HEK293 (cell line): ENCODE results near the gene OR2G2.

Source experiments
- CTCF ChIA-PET: fragments of 350-600 bp; formaldehyde crosslinking; extraction: SDS; loops from one replicate; lab custom pipeline; 2021; ENCODE audit warnings: antibody characterized with exemption; lab: Yijun Ruan, JAX
- POLR2A ChIA-PET: fragments of 300-600 bp; formaldehyde crosslinking; extraction: SDS; loops from one replicate; lab custom pipeline; 2020; ENCODE audit warnings: antibody characterized with exemption, inconsistent platforms; lab: Yijun Ruan, JAX
- H3K27ac ChIP-seq: fragments of 200-500 bp; sonication (Bioruptor generic); 2 replicates; pipeline ENCODE4 v1.5.1; 2014; ENCODE audit warnings: low read depth, low read length, control low read depth, inconsistent platforms; ENCODE audit errors: extremely low read depth
- H3K36me3 ChIP-seq, 2 experiments: fragments of 200-500 bp in 1 of 2; sonication (Bioruptor generic) in 1 of 2; 1 replicate in 1 of 2; 2 replicates in 1 of 2; pipeline ENCODE4 v1.5.1; 2014 to 2017; ENCODE audit warnings: inconsistent platforms in 2 of 2, low read length in 2 of 2; ENCODE audit not compliant: control insufficient read depth in 2 of 2, insufficient read depth in 1 of 2
- H3K4me1 ChIP-seq: fragments of 200-500 bp; sonication (Bioruptor generic); 2 replicates; pipeline ENCODE4 v1.5.1; 2014; ENCODE audit warnings: mild to moderate bottlenecking, low read length, inconsistent platforms; ENCODE audit not compliant: control insufficient read depth, insufficient read depth
- H3K4me3 ChIP-seq: 2 replicates; pipeline ENCODE4 v1.5.1; 2011; ENCODE audit warnings: low read depth, mild to moderate bottlenecking, control low read depth, low read length, moderate library complexity
- H3K9me3 ChIP-seq: fragments of 200-500 bp; sonication (Bioruptor generic); 2 replicates; pipeline ENCODE4 v1.5.1; 2014; ENCODE audit warnings: low read depth, low read length, inconsistent platforms; ENCODE audit not compliant: control insufficient read depth, insufficient read depth
- GLIS2 ChIP-seq: fragments of 450-650 bp; formaldehyde crosslinking; IDR thresholded peaks from 2 replicates; pipeline ENCODE4 v1.5.1; 2016; ENCODE audit warnings: missing biosample characterization, missing genetic modification characterization
- KLF10 ChIP-seq: fragments of 450-650 bp; IDR thresholded peaks from 2 replicates; pipeline ENCODE4 v1.5.1; 2018; ENCODE audit warnings: missing biosample characterization, mild to moderate bottlenecking, missing genetic modification characterization
- KLF16 ChIP-seq: fragments of 450-650 bp; formaldehyde crosslinking; IDR thresholded peaks from 2 replicates; pipeline ENCODE4 v1.5.1; 2017; ENCODE audit warnings: missing biosample characterization, missing genetic modification characterization
- MZF1 ChIP-seq: fragments of 450-650 bp; formaldehyde crosslinking; IDR thresholded peaks from 2 replicates; pipeline ENCODE4 v1.5.1; 2017; ENCODE audit warnings: missing biosample characterization, missing genetic modification characterization, borderline replicate concordance
- PRDM1 ChIP-seq: fragments of 450-650 bp; formaldehyde crosslinking; IDR thresholded peaks from 2 replicates; pipeline ENCODE4; 2016; ENCODE audit warnings: missing biosample characterization, missing genetic modification characterization
- ZNF132 ChIP-seq: fragments of 450-650 bp; formaldehyde crosslinking; IDR thresholded peaks from 2 replicates; pipeline ENCODE4 v1.5.1; 2017; ENCODE audit warnings: missing biosample characterization, missing genetic modification characterization, borderline replicate concordance
- ZNF174 ChIP-seq: fragments of 450-650 bp; formaldehyde crosslinking; IDR thresholded peaks from 2 replicates; pipeline ENCODE4 v1.5.0; 2017; ENCODE audit warnings: missing biosample characterization, mild to moderate bottlenecking, missing genetic modification characterization
- ZNF223 ChIP-seq: fragments of 450-650 bp; formaldehyde crosslinking; IDR thresholded peaks from 2 replicates; pipeline ENCODE4 v1.5.1; 2016; ENCODE audit warnings: missing biosample characterization, missing genetic modification characterization
- ZNF274 ChIP-seq, 2 experiments: fragments of 200-500 bp in 1 of 2; fragments of 450-650 bp in 1 of 2; sonication (Bioruptor generic) in 1 of 2; formaldehyde crosslinking in 1 of 2; IDR thresholded peaks; 2 replicates each; pipeline versions ENCODE4 v1.5.1 to v1.6.1; 2014 to 2016; ENCODE audit warnings: borderline replicate concordance in 1 of 2, inconsistent platforms in 1 of 2, low read length in 1 of 2, missing biosample characterization in 1 of 2, missing genetic modification characterization in 1 of 2
- ZNF37A ChIP-seq: fragments of 450-650 bp; IDR thresholded peaks from 2 replicates; pipeline ENCODE4 v1.5.1; 2018; ENCODE audit warnings: missing biosample characterization, missing genetic modification characterization
- ZNF423 ChIP-seq: fragments of 450-650 bp; formaldehyde crosslinking; IDR thresholded peaks from 2 replicates; pipeline ENCODE4 v1.5.1; 2016; ENCODE audit warnings: missing biosample characterization, missing genetic modification characterization
- ZNF548 ChIP-seq: fragments of 450-650 bp; formaldehyde crosslinking; IDR thresholded peaks from 2 replicates; pipeline ENCODE4 v1.5.1; 2016; ENCODE audit warnings: missing biosample characterization, missing genetic modification characterization
- ZNF600 ChIP-seq: fragments of 450-650 bp; formaldehyde crosslinking; IDR thresholded peaks from 2 replicates; pipeline ENCODE4 v1.5.1; 2016; ENCODE audit warnings: missing biosample characterization, missing genetic modification characterization
- ZNF670 ChIP-seq: fragments of 450-650 bp; formaldehyde crosslinking; IDR thresholded peaks from 2 replicates; pipeline ENCODE4 v1.5.1; 2016; ENCODE audit warnings: missing biosample characterization, missing genetic modification characterization, low read depth
- ZNF707 ChIP-seq: fragments of 450-650 bp; formaldehyde crosslinking; IDR thresholded peaks from 2 replicates; pipeline ENCODE4 v1.5.1; 2016; ENCODE audit warnings: missing biosample characterization, missing genetic modification characterization
- ZNF76 ChIP-seq: fragments of 450-650 bp; formaldehyde crosslinking; IDR thresholded peaks from 2 replicates; pipeline ENCODE4; 2016; ENCODE audit warnings: low read depth, missing biosample characterization, missing genetic modification characterization, borderline replicate concordance
- ZNF792 ChIP-seq: fragments of 450-650 bp; formaldehyde crosslinking; IDR thresholded peaks from 2 replicates; pipeline ENCODE4 v1.5.1; 2016; ENCODE audit warnings: missing biosample characterization, missing genetic modification characterization
- TF ChIP-seq, protein P1 (sequence below): fragments of 450-650 bp; formaldehyde crosslinking; IDR thresholded peaks from 2 replicates; pipeline ENCODE4 v1.5.0; 2017; ENCODE audit warnings: missing biosample characterization, missing genetic modification characterization, borderline replicate concordance
- TF ChIP-seq, protein P2 (sequence below): fragments of 450-650 bp; formaldehyde crosslinking; IDR thresholded peaks from 2 replicates; pipeline ENCODE4 v1.5.1; 2016; ENCODE audit warnings: missing biosample characterization, missing genetic modification characterization
- TF ChIP-seq, protein P3 (sequence below): fragments of 450-650 bp; formaldehyde crosslinking; IDR thresholded peaks from 2 replicates; pipeline ENCODE4 v1.5.1; 2016; ENCODE audit warnings: missing biosample characterization, missing genetic modification characterization
- TF ChIP-seq, protein P4 (sequence below): fragments of 450-650 bp; formaldehyde crosslinking; IDR thresholded peaks from 2 replicates; pipeline ENCODE4 v1.5.1; 2016; ENCODE audit warnings: missing biosample characterization, missing genetic modification characterization

The OR2G2 gene

DNA sequence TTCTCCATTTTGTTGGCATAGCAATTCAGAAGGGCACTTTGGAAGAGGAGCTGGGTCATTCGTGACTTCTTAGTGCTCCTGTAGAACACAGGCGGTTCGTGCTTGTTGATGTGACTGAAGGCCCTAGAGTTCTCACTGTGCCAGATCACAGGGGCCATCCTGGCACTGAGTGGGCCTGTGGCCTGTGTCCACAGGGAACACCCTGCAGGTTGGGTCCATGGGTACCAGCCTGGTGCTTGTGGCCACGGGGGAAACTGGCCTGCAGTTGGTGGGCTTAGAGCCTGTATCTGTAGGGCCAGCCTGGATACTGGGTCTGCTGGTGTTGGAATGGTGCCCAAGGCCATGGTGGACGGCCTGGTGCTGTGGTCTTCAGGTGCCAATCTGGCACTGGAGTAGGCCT lies 26.5 kb downstream of the OR2G2 start:
- ChIA-PET CTCF (no interaction called here), POLR2A (no interaction called here)
- Histone ChIP-seq H3K4me1 (no peaks in the 10 kb centered on the region), H3K9me3 (no peaks in the 10 kb centered on the region), H3K27ac (no peak overlapping the region), H3K4me3 (no peak overlapping the region), H3K36me3 (no peaks in the 10 kb centered on the region)
- TF ChIP-seq GLIS2 (tag by site-specific recombination): no peak
- TF ChIP-seq ZNF792 (tag by site-specific recombination): no peak
- no peak for TF ChIP-seq ZNF548 (tag by site-specific recombination)
- TF ChIP-seq PRDM1: no peak
- TF ChIP-seq ZNF670 (tag by site-specific recombination): no peak
- no peak for TF ChIP-seq ZNF223 (tag by site-specific recombination)
- TF ChIP-seq ZNF274 (IDR thresholded peaks at IDR 0.05; ENCODE audit: low read length): no peak
- TF ChIP-seq ZNF274 (tag by site-specific recombination; IDR thresholded peaks at IDR 0.05; ENCODE audit: borderline replicate concordance): no peak
- TF ChIP-seq, protein P1, sequence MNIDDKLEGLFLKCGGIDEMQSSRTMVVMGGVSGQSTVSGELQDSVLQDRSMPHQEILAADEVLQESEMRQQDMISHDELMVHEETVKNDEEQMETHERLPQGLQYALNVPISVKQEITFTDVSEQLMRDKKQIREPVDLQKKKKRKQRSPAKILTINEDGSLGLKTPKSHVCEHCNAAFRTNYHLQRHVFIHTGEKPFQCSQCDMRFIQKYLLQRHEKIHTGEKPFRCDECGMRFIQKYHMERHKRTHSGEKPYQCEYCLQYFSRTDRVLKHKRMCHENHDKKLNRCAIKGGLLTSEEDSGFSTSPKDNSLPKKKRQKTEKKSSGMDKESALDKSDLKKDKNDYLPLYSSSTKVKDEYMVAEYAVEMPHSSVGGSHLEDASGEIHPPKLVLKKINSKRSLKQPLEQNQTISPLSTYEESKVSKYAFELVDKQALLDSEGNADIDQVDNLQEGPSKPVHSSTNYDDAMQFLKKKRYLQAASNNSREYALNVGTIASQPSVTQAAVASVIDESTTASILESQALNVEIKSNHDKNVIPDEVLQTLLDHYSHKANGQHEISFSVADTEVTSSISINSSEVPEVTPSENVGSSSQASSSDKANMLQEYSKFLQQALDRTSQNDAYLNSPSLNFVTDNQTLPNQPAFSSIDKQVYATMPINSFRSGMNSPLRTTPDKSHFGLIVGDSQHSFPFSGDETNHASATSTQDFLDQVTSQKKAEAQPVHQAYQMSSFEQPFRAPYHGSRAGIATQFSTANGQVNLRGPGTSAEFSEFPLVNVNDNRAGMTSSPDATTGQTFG (tag by site-specific recombination): no peak
- TF ChIP-seq, protein P2, sequence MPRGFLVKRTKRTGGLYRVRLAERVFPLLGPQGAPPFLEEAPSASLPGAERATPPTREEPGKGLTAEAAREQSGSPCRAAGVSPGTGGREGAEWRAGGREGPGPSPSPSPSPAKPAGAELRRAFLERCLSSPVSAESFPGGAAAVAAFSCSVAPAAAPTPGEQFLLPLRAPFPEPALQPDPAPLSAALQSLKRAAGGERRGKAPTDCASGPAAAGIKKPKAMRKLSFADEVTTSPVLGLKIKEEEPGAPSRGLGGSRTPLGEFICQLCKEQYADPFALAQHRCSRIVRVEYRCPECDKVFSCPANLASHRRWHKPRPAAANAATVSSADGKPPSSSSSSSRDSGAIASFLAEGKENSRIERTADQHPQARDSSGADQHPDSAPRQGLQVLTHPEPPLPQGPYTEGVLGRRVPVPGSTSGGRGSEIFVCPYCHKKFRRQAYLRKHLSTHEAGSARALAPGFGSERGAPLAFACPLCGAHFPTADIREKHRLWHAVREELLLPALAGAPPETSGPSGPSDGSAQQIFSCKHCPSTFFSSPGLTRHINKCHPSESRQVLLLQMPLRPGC: no peak
- no peak for TF ChIP-seq ZNF76
- TF ChIP-seq MZF1 (tag by site-specific recombination): no peak
- TF ChIP-seq, protein P3, sequence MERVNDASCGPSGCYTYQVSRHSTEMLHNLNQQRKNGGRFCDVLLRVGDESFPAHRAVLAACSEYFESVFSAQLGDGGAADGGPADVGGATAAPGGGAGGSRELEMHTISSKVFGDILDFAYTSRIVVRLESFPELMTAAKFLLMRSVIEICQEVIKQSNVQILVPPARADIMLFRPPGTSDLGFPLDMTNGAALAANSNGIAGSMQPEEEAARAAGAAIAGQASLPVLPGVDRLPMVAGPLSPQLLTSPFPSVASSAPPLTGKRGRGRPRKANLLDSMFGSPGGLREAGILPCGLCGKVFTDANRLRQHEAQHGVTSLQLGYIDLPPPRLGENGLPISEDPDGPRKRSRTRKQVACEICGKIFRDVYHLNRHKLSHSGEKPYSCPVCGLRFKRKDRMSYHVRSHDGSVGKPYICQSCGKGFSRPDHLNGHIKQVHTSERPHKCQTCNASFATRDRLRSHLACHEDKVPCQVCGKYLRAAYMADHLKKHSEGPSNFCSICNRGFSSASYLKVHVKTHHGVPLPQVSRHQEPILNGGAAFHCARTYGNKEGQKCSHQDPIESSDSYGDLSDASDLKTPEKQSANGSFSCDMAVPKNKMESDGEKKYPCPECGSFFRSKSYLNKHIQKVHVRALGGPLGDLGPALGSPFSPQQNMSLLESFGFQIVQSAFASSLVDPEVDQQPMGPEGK (tag by site-specific recombination): no peak

DNA sequence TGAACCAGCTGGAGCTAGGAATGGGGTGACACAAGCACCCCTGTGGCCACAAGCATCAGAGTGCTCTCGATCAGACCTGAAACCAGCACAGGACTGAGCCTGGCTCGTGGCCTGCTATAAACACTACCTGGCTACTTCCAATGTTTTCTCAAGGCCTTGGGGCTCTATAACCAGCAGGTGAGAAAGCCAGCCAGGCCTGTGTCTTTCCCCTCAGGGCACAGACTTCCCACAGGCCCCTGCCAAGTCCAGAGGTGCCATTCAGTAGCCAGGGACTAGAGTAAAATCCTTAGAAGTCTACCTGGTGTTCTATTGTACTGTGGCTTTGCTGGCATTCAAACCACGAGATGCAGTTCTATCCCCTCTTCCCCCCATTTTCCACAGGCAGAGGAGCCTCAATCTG lies 39.8 kb downstream of the OR2G2 start:
- POLR2A ChIA-PET: no interaction called here

More for the DNA sequence above, 39.8 kb downstream of the OR2G2 start:
- Histone ChIP-seq H3K36me3 (no peaks in the 10 kb centered on the region), H3K4me3 (no peak overlapping the region), H3K9me3 (no peaks in the 10 kb centered on the region), H3K4me1 (no peaks in the 10 kb centered on the region), H3K27ac (no peak overlapping the region)
- CTCF ChIA-PET: no interaction called here
- TF ChIP-seq, protein P2: no peak
- TF ChIP-seq ZNF707 (tag by site-specific recombination) (no peak), KLF10 (no peak), ZNF132 (tag by site-specific recombination) (no peak), ZNF423 (tag by site-specific recombination) (no peak), ZNF600 (tag by site-specific recombination) (no peak), ZNF174 (tag by site-specific recombination) (no peak), ZNF37A (no peak), KLF16 (tag by site-specific recombination) (no peak)
- TF ChIP-seq, protein P4, sequence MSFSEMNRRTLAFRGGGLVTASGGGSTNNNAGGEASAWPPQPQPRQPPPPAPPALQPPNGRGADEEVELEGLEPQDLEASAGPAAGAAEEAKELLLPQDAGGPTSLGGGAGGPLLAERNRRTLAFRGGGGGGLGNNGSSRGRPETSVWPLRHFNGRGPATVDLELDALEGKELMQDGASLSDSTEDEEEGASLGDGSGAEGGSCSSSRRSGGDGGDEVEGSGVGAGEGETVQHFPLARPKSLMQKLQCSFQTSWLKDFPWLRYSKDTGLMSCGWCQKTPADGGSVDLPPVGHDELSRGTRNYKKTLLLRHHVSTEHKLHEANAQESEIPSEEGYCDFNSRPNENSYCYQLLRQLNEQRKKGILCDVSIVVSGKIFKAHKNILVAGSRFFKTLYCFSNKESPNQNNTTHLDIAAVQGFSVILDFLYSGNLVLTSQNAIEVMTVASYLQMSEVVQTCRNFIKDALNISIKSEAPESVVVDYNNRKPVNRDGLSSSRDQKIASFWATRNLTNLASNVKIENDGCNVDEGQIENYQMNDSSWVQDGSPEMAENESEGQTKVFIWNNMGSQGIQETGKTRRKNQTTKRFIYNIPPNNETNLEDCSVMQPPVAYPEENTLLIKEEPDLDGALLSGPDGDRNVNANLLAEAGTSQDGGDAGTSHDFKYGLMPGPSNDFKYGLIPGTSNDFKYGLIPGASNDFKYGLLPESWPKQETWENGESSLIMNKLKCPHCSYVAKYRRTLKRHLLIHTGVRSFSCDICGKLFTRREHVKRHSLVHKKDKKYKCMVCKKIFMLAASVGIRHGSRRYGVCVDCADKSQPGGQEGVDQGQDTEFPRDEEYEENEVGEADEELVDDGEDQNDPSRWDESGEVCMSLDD (tag by site-specific recombination): no peak
